GM12801 (cell line): ENCODE results near the gene ERBB4.

Source experiments
- TF ChIP-seq, protein P1 (sequence below): IDR thresholded peaks from one replicate; pipeline ENCODE4 v1.5.1; 2011; ENCODE audit warnings: control low read depth; ENCODE audit not compliant: insufficient read length; ENCODE audit errors: extremely low read depth

The ERBB4 gene

DNA sequence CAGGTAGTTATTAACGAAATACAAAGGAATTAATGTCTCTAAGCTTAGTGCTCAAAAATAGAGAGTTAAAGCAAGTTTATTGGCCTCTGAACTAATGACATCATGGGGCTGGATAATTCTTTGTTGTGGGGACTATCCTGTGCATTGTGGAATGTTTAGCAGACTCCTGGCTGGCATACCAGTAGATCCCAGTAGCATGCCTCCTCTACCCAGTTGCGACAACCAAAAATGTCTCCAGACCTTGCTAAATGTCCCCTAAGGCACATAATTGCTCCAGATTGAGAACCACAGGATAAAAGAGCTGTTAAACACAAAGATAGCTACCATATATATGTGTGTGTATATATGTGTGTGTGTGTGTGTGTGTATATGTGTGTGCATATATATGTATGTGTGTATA lies 194.5 kb downstream of the ERBB4 start:
- TF ChIP-seq, protein P1, sequence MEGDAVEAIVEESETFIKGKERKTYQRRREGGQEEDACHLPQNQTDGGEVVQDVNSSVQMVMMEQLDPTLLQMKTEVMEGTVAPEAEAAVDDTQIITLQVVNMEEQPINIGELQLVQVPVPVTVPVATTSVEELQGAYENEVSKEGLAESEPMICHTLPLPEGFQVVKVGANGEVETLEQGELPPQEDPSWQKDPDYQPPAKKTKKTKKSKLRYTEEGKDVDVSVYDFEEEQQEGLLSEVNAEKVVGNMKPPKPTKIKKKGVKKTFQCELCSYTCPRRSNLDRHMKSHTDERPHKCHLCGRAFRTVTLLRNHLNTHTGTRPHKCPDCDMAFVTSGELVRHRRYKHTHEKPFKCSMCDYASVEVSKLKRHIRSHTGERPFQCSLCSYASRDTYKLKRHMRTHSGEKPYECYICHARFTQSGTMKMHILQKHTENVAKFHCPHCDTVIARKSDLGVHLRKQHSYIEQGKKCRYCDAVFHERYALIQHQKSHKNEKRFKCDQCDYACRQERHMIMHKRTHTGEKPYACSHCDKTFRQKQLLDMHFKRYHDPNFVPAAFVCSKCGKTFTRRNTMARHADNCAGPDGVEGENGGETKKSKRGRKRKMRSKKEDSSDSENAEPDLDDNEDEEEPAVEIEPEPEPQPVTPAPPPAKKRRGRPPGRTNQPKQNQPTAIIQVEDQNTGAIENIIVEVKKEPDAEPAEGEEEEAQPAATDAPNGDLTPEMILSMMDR = no peak

DNA sequence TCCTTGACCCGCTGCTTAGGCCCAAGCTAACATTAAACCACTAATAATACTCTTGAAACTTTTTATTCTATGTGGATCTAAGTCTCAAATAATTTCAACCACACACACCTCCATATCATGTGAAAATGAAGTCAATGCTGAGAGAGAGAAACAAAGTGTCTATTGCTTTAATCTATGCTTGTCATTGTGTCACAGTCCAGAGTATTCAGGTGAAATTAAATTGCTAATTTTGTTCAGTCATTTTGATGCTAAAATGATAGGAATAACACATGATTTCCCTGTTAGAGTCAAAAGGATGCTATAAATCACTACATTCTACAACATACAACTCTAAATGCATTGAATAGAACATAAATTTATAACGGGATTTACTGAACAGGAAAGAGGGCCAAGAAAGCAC lies 195.4 kb downstream of the ERBB4 start:
- TF ChIP-seq, protein P1 = no peak

DNA sequence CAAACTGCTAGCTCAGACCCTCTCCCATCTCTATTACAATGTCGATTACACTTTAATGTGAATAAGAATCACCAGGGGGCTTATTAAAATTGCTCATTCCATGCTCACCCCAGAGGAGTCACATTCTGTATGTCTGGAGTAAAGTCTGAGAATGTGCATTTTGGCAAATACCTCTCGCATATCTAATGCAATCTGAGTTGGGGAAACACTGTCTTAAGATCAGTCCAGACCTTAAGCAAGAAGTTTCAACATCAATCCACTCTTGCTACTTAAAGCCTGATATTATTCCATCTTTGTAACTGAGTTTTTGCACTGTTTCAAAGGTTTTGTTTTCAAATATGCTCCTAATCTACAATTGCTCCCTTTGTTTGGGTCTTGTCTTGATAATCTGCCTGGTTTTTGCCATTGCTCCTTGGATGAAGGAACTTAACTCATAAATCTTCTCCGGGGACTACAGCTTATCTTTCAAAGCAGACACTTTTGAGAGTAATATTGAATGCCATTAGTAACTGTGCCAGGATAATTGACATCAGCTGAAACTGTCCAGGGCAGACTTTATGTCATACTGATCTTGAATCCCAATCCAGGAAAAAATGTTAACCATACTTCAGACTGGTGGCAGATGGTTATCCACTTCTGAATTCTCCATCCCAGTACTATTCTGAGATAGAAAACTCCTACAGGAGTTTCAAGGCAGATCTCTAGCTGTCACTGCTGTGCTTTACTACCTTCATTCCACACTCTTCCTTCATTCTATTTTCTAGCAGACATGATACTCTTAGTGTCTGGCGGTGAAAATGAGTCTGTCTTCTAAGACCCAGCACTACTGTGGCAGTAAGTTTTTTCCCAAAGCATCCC lies 200.9 kb downstream of the ERBB4 start:
- TF ChIP-seq, protein P1 = no peak

DNA sequence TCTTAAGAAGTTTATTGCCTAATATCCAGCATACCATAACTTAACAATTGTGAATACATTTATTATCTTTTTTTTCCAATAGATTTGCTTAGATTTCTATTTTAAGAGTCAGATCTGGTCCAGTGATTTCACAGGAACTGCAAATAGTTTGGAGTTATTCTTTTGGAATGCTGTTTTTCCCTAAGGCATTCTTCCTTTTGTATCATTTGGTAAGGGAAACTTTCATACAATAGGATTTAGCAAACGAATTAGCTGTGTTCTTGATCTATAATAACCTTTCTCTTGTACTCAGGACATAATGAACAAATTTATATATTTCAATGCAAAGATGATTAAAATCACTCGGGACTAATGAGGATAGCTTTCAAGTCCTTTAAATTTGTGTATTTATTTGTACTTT lies 201.6 kb downstream of the ERBB4 start:
- TF ChIP-seq, protein P1 = no peak

DNA sequence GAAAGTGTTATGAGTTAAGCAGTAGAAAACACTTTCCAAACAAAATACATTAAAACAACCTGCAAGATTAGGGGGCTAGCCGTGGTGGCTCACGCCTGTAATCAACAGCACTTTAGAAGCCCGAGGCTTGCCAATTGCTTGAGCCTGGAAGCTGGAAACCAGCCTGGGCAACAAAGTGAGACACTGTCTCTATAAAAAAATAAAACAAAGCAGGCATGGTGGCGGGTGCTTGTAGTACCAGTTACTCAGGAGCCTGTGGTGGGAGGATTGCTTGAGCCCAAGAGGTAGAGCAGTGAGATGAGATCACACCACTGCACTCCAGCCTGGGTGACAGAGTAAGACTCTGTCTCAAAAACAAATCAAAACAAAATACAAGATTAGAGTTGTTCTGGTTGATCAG lies 208.3 kb downstream of the ERBB4 start:
- TF ChIP-seq, protein P1 = no peak

DNA sequence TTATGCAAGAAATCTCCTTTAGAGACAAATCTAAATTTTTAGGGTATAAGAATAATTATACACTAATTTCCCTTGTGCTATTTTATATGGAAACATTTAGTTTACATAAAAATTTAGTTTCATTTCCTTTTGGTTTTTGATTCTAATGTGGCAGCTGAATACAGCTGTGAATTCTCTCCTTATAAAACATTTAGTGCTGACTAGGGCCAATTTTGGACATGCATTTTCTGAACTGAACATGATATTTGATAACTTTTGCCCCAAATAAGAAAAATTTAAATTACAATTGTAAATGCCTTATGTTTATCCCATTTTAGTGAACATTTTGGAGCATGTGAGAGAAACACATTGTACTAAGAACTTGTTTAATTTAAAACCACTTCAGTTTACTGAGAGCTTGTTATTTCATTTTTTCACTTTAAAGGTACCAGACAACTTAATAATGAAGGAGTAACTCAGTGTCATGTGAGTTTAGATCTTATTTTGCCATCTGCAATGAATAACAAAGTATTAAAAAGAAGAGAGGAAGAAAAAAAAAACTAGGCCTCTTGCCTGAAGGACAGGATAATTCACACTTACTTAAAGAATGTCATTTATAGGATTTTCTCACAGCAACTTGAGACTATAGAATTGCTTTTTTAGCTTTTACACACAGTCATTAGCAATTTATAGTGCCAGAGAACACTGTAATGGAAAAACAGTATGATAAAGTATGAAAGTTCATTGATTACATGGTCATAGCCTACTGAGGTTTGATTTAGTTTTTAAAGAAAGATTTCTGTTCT lies 209.7 kb downstream of the ERBB4 start:
- TF ChIP-seq, protein P1 = no peak

DNA sequence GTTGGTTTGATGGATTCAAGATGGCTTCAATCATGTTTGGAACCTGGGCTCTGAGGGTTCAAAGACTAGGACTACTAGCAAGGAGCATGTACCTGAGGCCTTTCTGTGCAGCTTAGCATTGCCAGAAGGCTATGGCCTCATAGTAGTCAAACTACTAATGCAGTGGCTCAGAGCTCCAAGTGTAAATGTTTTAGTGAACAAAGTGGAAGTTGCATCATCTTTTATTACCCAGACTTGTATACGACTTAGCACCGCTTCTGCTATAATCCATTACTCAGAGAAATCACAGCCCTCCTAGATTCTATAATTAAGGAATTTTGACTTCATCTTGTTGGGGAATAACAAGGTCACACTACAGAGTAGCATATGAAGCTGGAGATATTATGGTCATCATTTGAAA lies 210.5 kb downstream of the ERBB4 start:
- TF ChIP-seq, protein P1 = no peak
